ENCODE measurements around the gene CENPK.

- TF ChIP-seq REST (IDR thresholded peaks at IDR 0.05) (no peak), CTCF (IDR thresholded peaks at IDR 0.05; ENCODE audit: low read depth, low read length, missing input control) (peak; percentile 71), MAX (IDR thresholded peaks at IDR 0.05) (no peak)
These were observed 79.2 kb downstream of the CENPK start for GRCh38 chr5:65483546-65484346.
